Spinal cord (tissue), 10 donors: Measurements from ENCODE around the gene GAR1. TPM values are rescaled to one million over a fixed set of nuclear protein-coding genes. Genes with fewer than 3 reads are reported as not detected.
A peak's percentile ranks its signal among the peaks of the same experiment; 100 is the strongest.
"Not testable (repeated sequence)": the region's sequence is repeated elsewhere in the genome, so short reads cannot be mapped to it uniquely, and the experiment has no call there.

Experiments
- DNase-seq, 6 donors: peaks; one replicate each; pipeline versions ENCODE4 v3.0.0 to v3.0.0-alpha.2; 2013 to 2015; ENCODE audit warnings: low spot score in 6 of 6, low read depth in 4 of 6
- H3K27ac ChIP-seq: one replicate; pipeline ENCODE4 v1.5.1; 2013; ENCODE audit warnings: low read depth, low read length, control low read depth
- H3K27me3 ChIP-seq: one replicate; pipeline ENCODE4 v1.6.1; 2013; ENCODE audit warnings: low read length; ENCODE audit not compliant: control insufficient read depth, insufficient read depth
- H3K36me3 ChIP-seq: one replicate; pipeline ENCODE4 v1.6.1; 2013; ENCODE audit warnings: low read length; ENCODE audit not compliant: control insufficient read depth, insufficient read depth
- H3K4me1 ChIP-seq: one replicate; pipeline ENCODE4 v1.6.1; 2013; ENCODE audit warnings: low read length; ENCODE audit not compliant: control insufficient read depth, insufficient read depth
- H3K4me3 ChIP-seq: one replicate; pipeline ENCODE4 v1.5.1; 2013; ENCODE audit warnings: low read depth, low read length, control low read depth
- H3K9me3 ChIP-seq: one replicate; pipeline ENCODE4 v1.6.1; 2013; ENCODE audit warnings: low read length; ENCODE audit not compliant: control insufficient read depth, insufficient read depth
- WGBS: methylation state at CpG from one replicate; pipeline ENCODE4 v1.1.5; 2013; ENCODE audit warnings: missing lambda C conversion rate; ENCODE audit not compliant: insufficient coverage; 5-methylcytosine and 5-hydroxymethylcytosine counted together
- long read RNA-seq, 4 donors: transcript quantifications; one replicate each; lab custom pipeline, GENCODE V29; 2026
- polyA plus RNA-seq, 2 donors: library from polyadenylated mRNA; unstranded; fragments of 120-200 nt; gene quantifications; one replicate each; pipeline ENCODE4 v1.2.1, GENCODE V29; 2013; ENCODE audit not compliant: insufficient read length in 2 of 2
- total RNA-seq, 2 donors: library from RNA; depleted of rRNA in 1 of 2; stranded (reverse); fragments of 120-200 nt in 1 of 2; fragments of >200 nt in 1 of 2; gene quantifications; one replicate each; pipeline versions ENCODE4 v1.2.3 to v1.2.4, GENCODE V29; 2013 to 2014
- donor health status: healthy.

Gene GAR1
- total RNA-seq, result 1 to 10 TPM; 5.8 TPM
- 10 to 100 TPM; 23.0 to 24.1 TPM for polyA plus RNA-seq
- long read RNA-seq, donor 1, partial matches to known transcripts, result 0 of 4 reads
- long read RNA-seq, donor 1, other reads (novel, unspliced or antisense), result 0 of 4 reads
- long read RNA-seq, donor 2, partial matches to known transcripts, result 0 of 2 reads
- long read RNA-seq, donor 2, other reads (novel, unspliced or antisense), result 0 of 2 reads
- long read RNA-seq, donor 3, partial matches to known transcripts, result 0 of 1 reads
- long read RNA-seq, donor 3, other reads (novel, unspliced or antisense), result 0 of 1 reads
- long read RNA-seq, donor 4, partial matches to known transcripts, result 5 of 9 reads
- long read RNA-seq, donor 4, other reads (novel, unspliced or antisense), result 0 of 9 reads

- Histone ChIP-seq H3K36me3 (peaks cover 10% of the 10 kb centered on the region), H3K4me1 (peaks cover 11% of the 10 kb centered on the region), H3K27ac (peak within 1 kb of the TSS; percentile 87), H3K4me3 (peak within 1 kb of the TSS; percentile 84), H3K27me3 (no peaks in the 10 kb centered on the region), H3K9me3 (no peaks in the 10 kb centered on the region)
- DNase-seq, result peak; percentile 80 to 98 (median 92)
- WGBS, result 0% methylated on average over 53 of the region's 53 CpGs
Observed at GRCh38 chr4:109815151-109816081, at the start of gene GAR1. TSS of gene GAR1 (plus strand) at chr4:109815762. CDS start at chr4:109816165, 403 bp downstream.

GRCh38 chr4:109782092-109782491 lies 33.5 kb upstream of the GAR1 start:
- not testable (repeated sequence) for H3K4me3 ChIP-seq, H3K4me1 ChIP-seq, DNase-seq, H3K27ac ChIP-seq, H3K9me3 ChIP-seq, H3K36me3 ChIP-seq, H3K27me3 ChIP-seq
- WGBS, result no CpG with 5 or more reads among the region's 2 CpGs

GRCh38 chr4:109786846-109787245 lies 28.7 kb upstream of the GAR1 start:
- no peaks in the 10 kb centered on the region for H3K9me3 ChIP-seq
- no peak for DNase-seq
- WGBS, result no CpG with 5 or more reads among the region's 1 CpG
- no peaks in the 10 kb centered on the region for H3K4me1 ChIP-seq
- H3K4me3 ChIP-seq, result no peak overlapping the region
- no peaks in the 10 kb centered on the region for H3K36me3 ChIP-seq
- H3K27ac ChIP-seq, result no peak overlapping the region
- H3K27me3 ChIP-seq, result no peaks in the 10 kb centered on the region

GRCh38 chr4:109787807-109788206 lies 27.8 kb upstream of the GAR1 start:
- Histone ChIP-seq H3K27me3 (no peaks in the 10 kb centered on the region), H3K27ac (no peak overlapping the region), H3K36me3 (no peaks in the 10 kb centered on the region), H3K4me1 (no peaks in the 10 kb centered on the region), H3K9me3 (no peaks in the 10 kb centered on the region), H3K4me3 (no peak overlapping the region)
- DNase-seq, result no peak
- WGBS, result no CpG with 5 or more reads among the region's 1 CpG

GRCh38 chr4:109795059-109795458 lies 20.5 kb upstream of the GAR1 start:
- Histone ChIP-seq H3K4me1 (no peaks in the 10 kb centered on the region), H3K9me3 (no peaks in the 10 kb centered on the region), H3K36me3 (no peaks in the 10 kb centered on the region), H3K27ac (no peak overlapping the region), H3K4me3 (no peak overlapping the region), H3K27me3 (no peaks in the 10 kb centered on the region)
- DNase-seq, result no peak
- WGBS, result 81% methylated on average over 3 of the region's 6 CpGs

- Histone ChIP-seq H3K4me1 (no peaks in the 10 kb centered on the region), H3K4me3 (no peak overlapping the region), H3K27ac (no peak overlapping the region), H3K9me3 (no peaks in the 10 kb centered on the region), H3K27me3 (no peaks in the 10 kb centered on the region), H3K36me3 (no peaks in the 10 kb centered on the region)
- no peak for DNase-seq
Observed at GRCh38 chr4:109798866-109799265, 16.7 kb upstream of the GAR1 start.

GRCh38 chr4:109801099-109801789 lies 14.3 kb upstream of the GAR1 start:
- Histone ChIP-seq H3K9me3 (no peaks in the 10 kb centered on the region), H3K36me3 (no peaks in the 10 kb centered on the region), H3K4me1 (no peaks in the 10 kb centered on the region), H3K27ac (peak overlapping the region; percentile 22), H3K4me3 (peak overlapping the region; percentile 17), H3K27me3 (no peaks in the 10 kb centered on the region)
- WGBS, result 60% methylated on average over 1 of the region's 4 CpGs
- no peak for DNase-seq

GRCh38 chr4:109801895-109802319 lies 13.7 kb upstream of the GAR1 start, which contains the start of gene CFI:
TSS of gene CFI (minus strand) at chr4:109801999. CDS start at chr4:109801971, 28 bp downstream.
- peak within 1 kb of the TSS; percentile 22 for H3K27ac ChIP-seq
- no peaks in the 10 kb centered on the region for H3K9me3 ChIP-seq
- H3K4me3 ChIP-seq, result peak within 1 kb of the TSS; percentile 17
- H3K27me3 ChIP-seq, result no peaks in the 10 kb centered on the region
- H3K36me3 ChIP-seq, result no peaks in the 10 kb centered on the region
- WGBS, result no CpG with 5 or more reads among the region's 2 CpGs
- no peaks in the 10 kb centered on the region for H3K4me1 ChIP-seq
- DNase-seq, result peak in 2 of 6 donors; percentile 2 to 57

GRCh38 chr4:109803924-109804571 lies 11.5 kb upstream of the GAR1 start:
- H3K36me3 ChIP-seq, result no peaks in the 10 kb centered on the region
- no peak overlapping the region for H3K27ac ChIP-seq
- H3K4me1 ChIP-seq, result no peaks in the 10 kb centered on the region
- H3K27me3 ChIP-seq, result no peaks in the 10 kb centered on the region
- H3K4me3 ChIP-seq, result no peak overlapping the region
- WGBS, result 18% methylated on average over 2 of the region's 4 CpGs
- no peaks in the 10 kb centered on the region for H3K9me3 ChIP-seq
- DNase-seq, result peak in 2 of 6 donors; percentile 56 to 58
